Measurements from ENCODE around the gene FHL1.

- TF ChIP-seq CTCF (IDR thresholded peaks at IDR 0.05) (no peak), POLR2A (IDR thresholded peaks at IDR 0.05) (no peak)
Observed at GRCh38 chrX:136176399-136176825, 29.1 kb downstream of the FHL1 start.

Data from ovary (tissue), 3 donors.